IPS-NIHi7 (cell line): Measurements from ENCODE around the gene WIPF2.
A peak's percentile ranks its signal among the peaks of the same experiment; 100 is the strongest.
"Not testable (repeated sequence)": the region's sequence is repeated elsewhere in the genome, so short reads cannot be mapped to it uniquely, and the experiment has no call there.

ENCODE experiments used
- DNase-seq: peaks from one replicate; pipeline ENCODE4 v3.0.0; 2012; ENCODE audit warnings: mixed read lengths; ENCODE audit errors: extremely low spot score

WIPF2 gene

GRCh38 chr17:40192961-40193360 lies 26.1 kb upstream of the WIPF2 start:
- no peak for DNase-seq

DNA sequence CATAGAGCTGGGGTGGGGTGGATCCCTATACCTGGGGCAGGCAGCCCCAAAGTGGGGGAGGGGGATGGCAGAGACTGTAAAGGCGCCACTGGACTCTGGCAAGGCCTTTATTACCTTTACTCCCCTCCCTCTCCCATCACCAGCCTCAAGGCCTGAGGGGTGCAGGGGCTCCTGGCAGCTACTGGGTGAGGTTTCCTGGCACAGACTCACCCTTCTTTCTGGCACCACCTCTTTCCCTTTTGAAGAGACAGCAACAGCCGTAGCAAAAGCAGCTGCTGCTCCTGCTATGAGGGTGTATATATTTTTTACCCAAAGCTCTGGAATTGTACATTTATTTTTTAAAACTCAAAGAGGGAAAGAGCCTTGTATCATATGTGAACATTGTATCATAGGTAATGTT lies 24.3 kb upstream of the WIPF2 start:
- DNase-seq, result no peak

DNA sequence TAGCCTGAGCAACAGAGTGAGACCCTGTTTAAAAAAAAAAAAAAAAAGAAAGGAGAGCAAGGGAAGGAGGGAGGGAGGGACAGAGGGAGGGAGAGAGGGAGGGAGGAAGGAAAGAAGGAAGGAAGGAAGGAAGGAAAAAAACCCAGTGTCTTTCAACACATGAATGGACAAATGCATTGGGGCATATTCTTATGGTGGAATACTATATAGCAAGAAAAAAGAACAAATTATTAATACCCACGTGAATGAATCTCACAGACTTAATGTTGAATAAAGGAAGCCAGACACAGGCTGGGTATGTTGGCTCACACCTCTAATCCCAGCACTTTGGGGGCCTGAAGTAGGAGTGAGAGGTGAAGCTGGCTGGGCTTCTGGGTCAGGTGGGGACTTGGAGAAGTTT lies 21.6 kb upstream of the WIPF2 start:
- DNase-seq, result no peak

- not testable (repeated sequence) for DNase-seq
Observed at GRCh38 chr17:40197965-40198456, 21.1 kb upstream of the WIPF2 start.

DNA sequence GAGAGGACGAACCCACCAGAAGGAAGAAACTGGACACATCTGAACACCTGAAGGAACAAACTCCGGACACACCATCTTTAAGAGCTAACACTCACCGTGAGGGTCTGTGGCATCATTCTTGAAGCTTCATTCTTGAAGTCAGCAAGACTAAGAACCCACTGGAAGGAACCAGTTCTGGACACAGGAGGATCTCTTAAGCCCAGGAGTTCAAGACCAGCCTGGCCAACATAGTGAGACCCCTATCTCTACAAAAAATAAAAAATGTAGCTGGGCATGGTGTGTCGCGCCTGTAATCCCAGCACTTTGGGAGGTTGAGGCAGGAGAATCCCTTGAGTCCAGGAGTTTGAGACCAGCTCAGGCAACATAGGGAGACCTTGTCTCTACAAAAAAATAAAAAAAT lies 20.5 kb upstream of the WIPF2 start:
- no peak for DNase-seq

- DNase-seq, result no peak
Observed at GRCh38 chr17:40203131-40203530, 16.0 kb upstream of the WIPF2 start.

- not testable (repeated sequence) for DNase-seq
Observed at GRCh38 chr17:40206193-40206592, 12.9 kb upstream of the WIPF2 start.

DNA sequence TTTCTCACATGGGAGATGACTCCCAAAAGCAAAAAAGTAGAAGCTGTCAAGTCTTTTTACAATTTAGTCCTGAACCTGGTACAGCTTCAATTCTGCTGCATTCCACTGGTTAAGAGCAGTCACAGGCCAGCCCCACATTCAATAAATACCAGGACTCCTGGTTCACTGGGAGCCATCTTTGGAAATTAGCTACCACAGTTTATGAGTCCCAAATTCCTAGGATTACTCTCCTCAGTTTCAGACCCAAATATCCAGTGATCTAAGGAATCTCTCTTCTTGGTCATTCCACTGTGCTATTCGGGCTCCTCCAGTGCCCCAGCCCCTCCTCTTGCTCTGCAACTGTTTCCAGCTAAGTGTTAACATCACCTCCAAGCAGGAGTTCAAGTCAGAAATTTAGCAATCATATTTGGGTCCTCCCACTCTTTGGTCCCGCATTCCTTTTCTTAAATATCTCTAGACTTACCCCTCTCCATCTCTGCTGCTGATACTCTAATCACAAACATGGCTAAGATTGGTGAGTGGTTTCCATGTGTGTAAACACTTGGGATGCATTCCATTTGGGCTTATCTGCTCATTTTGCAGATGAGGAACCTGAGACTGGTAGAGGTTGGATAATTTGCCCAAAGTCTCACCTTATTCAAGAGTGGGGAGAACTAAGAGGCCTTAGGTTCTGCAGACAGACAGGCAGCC lies 9.6 kb upstream of the WIPF2 start:
- DNase-seq, result no peak

DNA sequence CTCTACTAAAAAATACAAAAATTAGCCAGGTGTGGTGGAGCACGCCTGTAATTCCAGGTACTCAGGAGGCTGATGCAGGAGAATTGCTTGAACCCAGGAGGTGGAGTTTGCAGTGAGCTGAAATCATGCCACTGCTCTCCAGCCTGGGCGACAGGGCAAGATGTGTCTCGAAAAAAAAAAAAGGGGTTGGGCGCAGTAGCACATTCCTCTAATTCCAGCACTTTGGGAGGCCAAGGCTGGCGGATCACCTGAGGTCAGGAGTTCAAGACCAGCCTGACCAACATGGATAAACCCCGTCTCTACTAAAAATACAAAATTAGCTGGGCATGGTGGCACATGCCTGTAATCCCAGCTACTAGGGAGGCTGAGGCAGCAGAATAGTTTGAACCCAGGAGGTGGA lies 5.2 kb upstream of the WIPF2 start:
- DNase-seq, result not testable (repeated sequence)

DNA sequence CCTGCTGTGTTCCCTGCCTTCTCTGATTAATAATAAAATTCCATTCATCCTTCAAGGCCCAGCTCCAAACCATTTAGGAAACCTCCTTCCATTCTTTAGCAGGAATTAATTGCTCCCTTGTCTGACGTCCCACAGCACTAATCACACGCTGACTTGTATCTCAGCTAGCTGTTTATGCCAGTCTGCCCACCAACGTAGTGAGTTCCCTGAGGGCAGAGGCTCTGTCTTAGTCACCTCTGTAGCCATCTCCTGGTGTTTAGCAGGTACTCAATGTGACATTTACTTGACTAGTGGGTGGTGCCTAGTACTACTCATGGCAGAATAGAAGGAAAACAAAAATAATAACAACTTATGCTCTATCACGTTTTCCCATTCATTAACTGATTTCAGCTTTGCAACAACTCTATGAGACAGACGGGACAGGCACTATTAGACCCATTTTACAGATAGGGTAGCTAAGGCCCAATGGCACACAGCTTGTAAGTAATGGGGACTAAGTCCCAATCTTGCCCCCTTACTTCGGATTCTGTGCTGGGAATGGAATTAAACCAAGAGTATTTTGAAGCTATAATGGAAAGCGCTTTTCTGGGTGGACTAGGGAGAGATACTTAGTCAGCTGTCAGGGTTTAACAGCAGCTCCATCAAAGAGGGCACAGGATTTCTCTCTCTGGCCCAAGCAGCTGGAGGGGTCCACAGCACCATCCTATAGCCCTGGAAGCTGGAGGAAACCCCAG lies 931 bp upstream of the WIPF2 start:
- DNase-seq, result no peak

DNA sequence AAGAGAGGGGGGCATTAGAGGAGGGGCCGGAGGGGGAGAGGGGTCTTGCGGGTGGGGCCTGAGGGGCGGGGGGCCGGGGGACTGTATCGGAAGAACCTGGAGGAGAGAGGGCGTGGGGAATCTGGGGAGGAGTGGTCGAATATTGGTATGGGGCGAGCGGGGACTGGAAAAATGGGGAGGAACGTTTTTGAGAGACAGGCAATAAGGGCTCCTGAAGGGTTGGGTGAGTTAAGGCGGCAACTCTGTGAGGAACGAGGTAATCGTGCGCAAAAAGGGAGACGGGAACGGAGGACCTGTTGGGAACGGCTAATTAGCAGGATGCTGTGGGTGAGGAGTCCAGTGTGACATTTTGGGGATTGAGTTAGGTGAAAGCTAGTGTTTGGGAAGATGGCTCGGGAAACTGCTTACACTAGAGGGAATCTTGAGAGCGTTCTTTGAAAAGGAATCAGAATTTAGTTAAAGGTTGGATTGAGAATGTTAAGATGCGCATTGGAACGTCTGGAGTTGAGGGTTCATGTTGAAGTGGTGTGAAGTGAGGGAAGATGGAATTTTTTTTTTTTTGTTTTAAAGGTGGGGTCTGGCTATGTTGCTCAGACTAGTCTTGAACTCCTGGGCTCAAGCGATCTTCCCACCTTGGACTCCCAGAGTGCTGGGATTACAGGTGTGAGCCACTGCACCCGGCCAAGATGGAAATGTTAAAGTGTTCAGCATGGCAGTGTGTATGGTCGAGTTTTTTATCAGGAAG lies 662 bp downstream of the WIPF2 start:
- DNase-seq, result peak; percentile 85

DNA sequence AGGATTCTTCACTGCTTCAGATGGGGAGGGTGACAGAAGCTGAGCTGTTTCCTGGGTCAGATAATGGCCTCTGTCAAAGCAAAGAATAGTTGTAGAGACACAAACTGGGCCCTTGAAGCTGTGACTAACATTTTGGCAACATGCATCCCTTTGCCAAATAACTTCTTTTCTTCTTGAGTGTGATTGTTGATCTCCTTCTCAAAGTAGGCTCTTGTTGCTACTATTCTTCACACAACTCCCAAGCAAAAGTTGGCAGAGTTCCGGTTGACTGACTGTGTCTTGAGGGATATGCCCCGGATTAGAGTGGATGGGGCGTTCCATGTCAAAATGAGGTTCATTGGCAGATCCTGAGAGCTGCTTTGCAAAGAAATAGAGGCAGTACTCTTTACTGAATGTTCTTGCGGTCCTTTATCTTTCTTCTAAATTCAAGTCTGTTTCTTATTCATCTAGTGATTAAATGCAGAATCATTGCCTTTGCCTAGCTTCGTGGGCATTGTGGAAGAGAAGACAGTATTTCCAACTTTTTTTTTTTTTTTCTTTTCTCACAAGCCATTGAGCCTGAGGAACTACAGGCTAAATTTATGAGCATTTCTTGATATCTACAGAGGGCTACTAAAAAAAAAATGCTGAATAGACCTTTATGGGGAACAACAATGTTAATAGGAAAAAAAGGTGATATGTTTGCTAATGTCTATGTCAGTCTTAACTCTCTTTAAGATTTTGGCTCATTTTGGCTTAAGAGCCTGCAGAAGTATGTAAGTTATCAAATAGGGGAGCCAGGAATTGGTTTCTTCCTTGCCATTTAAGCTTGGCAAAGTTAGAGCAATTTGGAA lies 5.8 kb downstream of the WIPF2 start:
- DNase-seq, result no peak

GRCh38 chr17:40229146-40229545 lies 10.0 kb downstream of the WIPF2 start:
- DNase-seq, result not testable (repeated sequence)

DNA sequence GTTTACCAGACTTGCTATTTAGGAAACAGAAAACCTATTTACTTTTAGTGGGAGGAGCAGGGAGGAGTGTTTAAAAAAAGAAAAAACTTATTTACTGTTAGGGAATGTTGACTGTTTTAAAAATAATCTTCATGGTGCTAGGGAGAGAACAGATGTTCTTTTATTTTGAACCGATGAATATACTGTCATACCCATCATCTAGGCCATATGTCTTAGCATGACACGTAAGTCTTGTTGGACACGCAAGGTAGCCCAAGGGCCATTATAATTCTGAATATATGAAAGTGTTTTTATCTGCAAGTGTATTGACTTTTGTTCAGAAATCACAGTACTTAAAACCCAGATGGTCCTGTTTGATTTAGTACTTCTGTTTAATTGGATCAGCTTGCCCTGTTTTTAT lies 11.6 kb downstream of the WIPF2 start:
- DNase-seq, result no peak

DNA sequence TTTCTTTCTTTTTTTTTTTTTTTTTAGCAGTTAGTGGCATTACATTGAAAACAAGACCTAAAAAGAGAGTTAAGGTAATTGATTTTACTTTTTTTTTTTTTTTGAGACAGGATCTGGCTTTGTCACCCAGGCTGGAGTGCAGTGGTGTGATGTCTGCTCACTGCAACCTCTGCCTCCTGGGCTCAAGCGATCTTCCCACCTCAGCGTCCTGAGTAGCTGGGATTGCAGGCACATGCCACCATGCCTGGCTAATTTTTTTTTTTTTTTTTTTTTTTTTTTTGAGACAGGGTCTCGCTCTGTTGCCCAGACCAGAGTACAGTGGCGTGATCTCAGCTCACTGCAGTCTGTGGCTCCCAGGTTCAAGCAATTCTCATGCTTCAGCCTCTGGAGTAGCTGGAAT lies 12.8 kb downstream of the WIPF2 start:
- DNase-seq, result not testable (repeated sequence)

GRCh38 chr17:40241252-40241834 lies 22.2 kb downstream of the WIPF2 start:
- DNase-seq, result no peak

DNA sequence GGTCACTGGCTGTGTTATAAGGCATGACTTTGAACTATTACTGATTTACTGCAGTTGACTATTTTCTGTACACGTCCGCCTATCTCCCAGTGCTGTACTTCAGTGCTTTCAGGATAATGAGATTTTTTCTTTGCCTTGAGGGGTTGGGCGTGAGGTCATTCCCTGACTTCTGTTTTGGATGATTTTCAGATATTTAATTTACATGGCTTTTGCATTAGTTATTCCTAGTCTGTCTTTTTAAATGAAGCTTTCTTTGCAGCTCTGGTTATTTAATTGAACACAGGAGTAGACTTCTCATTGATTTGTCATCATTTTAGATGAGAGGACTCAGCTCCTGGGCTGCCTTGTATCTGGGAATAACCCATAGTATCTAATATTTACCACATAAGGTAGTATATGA lies 23.7 kb downstream of the WIPF2 start:
- no peak for DNase-seq

DNA sequence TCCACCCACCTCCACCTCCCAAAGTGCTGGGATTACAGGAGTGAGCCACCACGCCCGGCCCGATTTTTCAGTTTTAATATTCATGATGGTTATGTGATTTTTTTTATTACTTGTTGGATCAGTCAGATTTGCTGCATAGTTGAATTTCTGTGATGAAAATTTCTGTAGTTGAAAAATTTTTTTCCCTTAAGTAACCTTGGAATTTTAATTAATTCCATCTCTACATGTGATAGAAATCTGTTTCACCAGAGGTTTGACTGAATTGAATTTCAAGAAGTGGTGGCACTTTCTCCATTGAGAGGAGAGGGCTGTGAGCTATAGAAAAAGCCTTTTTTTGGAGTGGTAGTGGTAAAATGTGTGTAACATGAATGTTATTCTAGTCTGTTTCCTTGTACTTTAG lies 24.7 kb downstream of the WIPF2 start:
- no peak for DNase-seq

DNA sequence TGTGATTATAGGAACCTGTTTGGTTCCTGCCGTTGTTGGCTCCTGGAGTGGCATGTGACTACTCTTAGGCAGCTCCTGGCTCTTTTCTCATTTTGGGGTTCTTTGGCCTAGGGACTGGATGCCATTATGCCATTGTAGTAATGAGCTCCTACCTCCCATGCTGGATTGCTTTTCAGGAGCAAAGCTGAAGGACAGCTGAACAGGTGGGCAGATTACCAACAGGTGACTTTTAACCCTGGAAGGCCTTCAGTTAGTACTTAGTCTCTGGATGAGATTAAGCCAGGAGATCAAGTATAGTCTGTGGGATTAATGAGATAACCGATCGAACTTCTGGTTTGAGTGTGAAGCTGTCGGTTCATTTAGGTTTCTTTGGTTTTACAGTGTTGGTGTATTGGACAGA lies 25.2 kb downstream of the WIPF2 start:
- no peak for DNase-seq

DNA sequence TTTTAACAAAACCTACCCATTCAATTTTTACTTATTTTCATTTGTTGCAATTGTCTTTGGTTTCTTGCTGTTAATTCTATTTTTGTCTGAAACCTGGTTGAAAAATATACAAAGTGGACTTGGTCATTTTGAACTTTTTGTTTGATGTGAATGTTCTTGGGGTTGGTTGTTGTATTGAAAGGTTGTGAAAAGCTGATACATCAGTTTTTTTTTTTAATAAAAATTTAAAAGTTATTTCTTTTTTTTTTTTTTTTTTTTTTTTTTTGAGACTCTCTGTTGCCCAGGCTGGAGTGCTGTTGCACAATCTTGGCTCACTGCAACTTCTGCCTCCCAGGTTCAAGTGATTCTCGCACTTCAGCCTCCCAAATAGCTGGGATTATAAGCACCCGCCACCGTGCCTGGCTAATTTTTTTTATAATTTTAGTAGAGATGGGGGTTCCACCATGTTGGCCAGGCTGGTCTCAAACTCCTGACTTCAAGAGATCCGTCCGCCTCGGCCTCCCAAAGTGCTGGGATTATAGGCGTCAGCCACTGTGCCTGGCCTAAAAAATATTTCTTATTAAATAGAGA lies 28.9 kb downstream of the WIPF2 start:
- no peak for DNase-seq

DNA sequence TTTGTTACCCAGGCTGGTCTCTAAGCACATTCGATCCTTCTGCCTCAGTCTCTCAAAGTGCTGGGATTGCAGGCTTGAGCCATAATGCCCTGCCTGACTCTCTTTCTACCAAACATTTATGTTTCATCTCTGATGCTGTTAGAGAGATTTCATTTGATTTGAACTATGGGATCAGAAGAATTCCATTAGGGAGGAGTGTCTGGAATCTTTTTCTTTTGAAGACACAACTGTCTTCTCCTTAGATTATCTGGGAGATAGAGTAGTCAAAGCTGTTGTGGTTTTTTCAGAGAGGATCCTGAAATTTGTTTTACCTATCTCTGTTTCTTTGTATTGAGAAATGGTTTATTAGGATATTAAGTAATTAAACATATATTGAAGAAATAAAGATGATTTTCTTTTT lies 29.4 kb downstream of the WIPF2 start:
- DNase-seq, result no peak
